GM12878 (cell line): ENCODE measurements around the gene USB1. TPM values are rescaled to one million over a fixed set of nuclear protein-coding genes. Genes with fewer than 3 reads are reported as not detected.

Experiments used
- ATAC-seq: fragments of 200-7000 bp; cut with Tn5 transposase; 3 replicates; pipeline ENCODE4 v1.9.1; 2020; ENCODE audit warnings: mild to moderate bottlenecking, moderate library complexity
- BruUV-seq: library from RNA; stranded (reverse); fragments of 400-500 nt; replicated peaks from 2 replicates; lab custom pipeline; 2021; lab: Mats Ljungman, UMichigan
- CTCF ChIA-PET: fragments of 300-600 bp; sonication (Branson Sonifier 250); formaldehyde crosslinking; extraction: SDS; loops from one replicate; lab custom pipeline; 2021; ENCODE audit warnings: inconsistent platforms; lab: Yijun Ruan, JAX
- POLR2A ChIA-PET: fragments of 350-600 bp; formaldehyde crosslinking; extraction: SDS; loops from one replicate; lab custom pipeline; 2021; ENCODE audit warnings: inconsistent platforms; lab: Charles Lee
- RAD21 ChIA-PET: fragments of 300-600 bp; sonication (Branson Sonifier 250); formaldehyde crosslinking; loops from one replicate; lab custom pipeline; 2023; ENCODE audit warnings: antibody characterized with exemption; ENCODE audit not compliant: unreplicated experiment; lab: Charles Lee
- SMC1A ChIA-PET: fragments of 300-600 bp; sonication (Branson Sonifier 250); formaldehyde crosslinking; loops from one replicate; lab custom pipeline; 2023; ENCODE audit not compliant: unreplicated experiment, uncharacterized antibody; lab: Charles Lee
- DNase-seq: peaks from one replicate; pipeline ENCODE4 v3.0.0-alpha.2; 2011; ENCODE audit warnings: low read depth, low spot score
- FAIRE-seq: peaks from 3 replicates; lab custom pipeline; 2011; peaks lifted over from hg19 to GRCh38; lab: Jason Lieb, UNC
- H2AFZ ChIP-seq: 2 replicates; pipeline ENCODE4 v1.6.0; 2011; ENCODE audit warnings: low read depth, low read length, control low read depth; ENCODE audit not compliant: control insufficient read depth
- H3K27ac ChIP-seq: 2 replicates; pipeline ENCODE4 v1.5.1; 2011; ENCODE audit warnings: control low read depth; ENCODE audit not compliant: control insufficient read depth, insufficient read depth
- H3K27me3 ChIP-seq, 2 experiments: replicated peaks in 1 of 2; 2 replicates each; pipeline versions ENCODE4 v1.6.0 to v1.6.1; 2011; ENCODE audit warnings: low read length in 1 of 2; ENCODE audit not compliant: control insufficient read depth in 2 of 2, insufficient read depth in 2 of 2
- H3K36me3 ChIP-seq, 2 experiments: 2 replicates each; pipeline ENCODE4 v1.5.1; 2011; ENCODE audit warnings: low read length in 1 of 2; ENCODE audit not compliant: control insufficient read depth in 2 of 2, insufficient read depth in 2 of 2
- H3K4me1 ChIP-seq: 2 replicates; pipeline ENCODE4 v1.6.1; 2011; ENCODE audit warnings: mild to moderate bottlenecking, low read length, moderate library complexity, mixed read lengths; ENCODE audit not compliant: control insufficient read depth, insufficient read depth
- H3K4me2 ChIP-seq: 2 replicates; pipeline ENCODE4 v1.6.0; 2011; ENCODE audit warnings: control low read depth; ENCODE audit not compliant: control insufficient read depth, insufficient read depth
- H3K4me3 ChIP-seq: fragments of 200-600 bp; sonication (generic); 2 replicates; pipeline ENCODE4 v1.5.1; 2016
- H3K79me2 ChIP-seq: 2 replicates; pipeline ENCODE4 v1.6.0; 2011; ENCODE audit warnings: low read length; ENCODE audit not compliant: control insufficient read depth, insufficient read depth
- H3K9ac ChIP-seq: 2 replicates; pipeline ENCODE4 v1.8.0; 2011; ENCODE audit warnings: low read length, control low read depth, mixed read lengths; ENCODE audit not compliant: control insufficient read depth, insufficient read depth
- H3K9me3 ChIP-seq: replicated peaks from 3 replicates; pipeline ENCODE4 v1.5.1; 2011; ENCODE audit warnings: mild to moderate bottlenecking, low read length; ENCODE audit not compliant: control insufficient read depth, insufficient read depth
- H4K20me1 ChIP-seq: 2 replicates; pipeline ENCODE4 v1.6.0; 2011; ENCODE audit not compliant: control insufficient read depth, insufficient read depth
- ATF7 ChIP-seq: fragments of 450-650 bp; IDR thresholded peaks from 2 replicates; pipeline ENCODE4 v1.6.1; 2016; ENCODE audit warnings: low read depth, mild to moderate bottlenecking
- CEBPB ChIP-seq, 2 experiments: fragments of 150-350 bp in 1 of 2; IDR thresholded peaks; 2 replicates each; pipeline ENCODE4 v1.6.1; 2012 to 2014; ENCODE audit warnings: low read depth in 2 of 2, low read length in 2 of 2, borderline replicate concordance in 1 of 2, inconsistent platforms in 1 of 2
- ESRRA ChIP-seq: IDR thresholded peaks from 2 replicates; pipeline ENCODE4 v1.6.1; 2012; ENCODE audit warnings: mild to moderate bottlenecking, low read length, improper control_type of control experiment
- EZH2 ChIP-seq: IDR thresholded peaks from 2 replicates; pipeline ENCODE4 v1.6.1; 2012; ENCODE audit warnings: low read depth, mild to moderate bottlenecking, control low read depth, inconsistent platforms, low read length, borderline replicate concordance; ENCODE audit not compliant: control insufficient read depth
- HDAC6 ChIP-seq: fragments of 200-600 bp; sonication (generic); IDR thresholded peaks from one replicate; pipeline ENCODE4 v1.8.0; 2017; ENCODE audit warnings: antibody characterized with exemption; ENCODE audit not compliant: unreplicated experiment
- JUND ChIP-seq: IDR thresholded peaks from 2 replicates; pipeline ENCODE4 v1.6.1; 2012; ENCODE audit warnings: low read depth, mild to moderate bottlenecking, low read length, improper control_type of control experiment, moderate library complexity
- LARP7 ChIP-seq: fragments of 450-650 bp; IDR thresholded peaks from 2 replicates; pipeline ENCODE4 v1.6.1; 2017; ENCODE audit warnings: mild to moderate bottlenecking
- MXI1 ChIP-seq: fragments of 150-350 bp; IDR thresholded peaks from 2 replicates; pipeline ENCODE4 v1.6.1; 2011; ENCODE audit warnings: low read depth, mild to moderate bottlenecking, inconsistent platforms, low read length, improper control_type of control experiment
- NBN ChIP-seq: fragments of 450-650 bp; IDR thresholded peaks from 2 replicates; pipeline ENCODE4 v1.6.1; 2016
- POLR2A ChIP-seq: IDR thresholded peaks from 2 replicates; pipeline ENCODE4 v1.6.1; 2011; ENCODE audit warnings: low read depth, mild to moderate bottlenecking, low read length
- POLR2AphosphoS2 ChIP-seq: IDR thresholded peaks from 2 replicates; pipeline ENCODE4 v1.6.1; 2011; ENCODE audit warnings: low read depth, mild to moderate bottlenecking, low read length, improper control_type of control experiment, moderate library complexity
- RAD21 ChIP-seq: IDR thresholded peaks from 2 replicates; pipeline ENCODE4 v1.6.1; 2011; ENCODE audit warnings: mild to moderate bottlenecking, low read depth, low read length, moderate library complexity; ENCODE audit not compliant: insufficient read depth
- RUNX3 ChIP-seq: IDR thresholded peaks from 2 replicates; pipeline ENCODE4 v1.6.1; 2012; ENCODE audit warnings: low read length, inconsistent platforms
- SMAD1 ChIP-seq: fragments of 450-650 bp; IDR thresholded peaks from 2 replicates; pipeline ENCODE4 v1.6.1; 2018; ENCODE audit warnings: mild to moderate bottlenecking, low read depth; ENCODE audit not compliant: partially characterized antibody
- TAF1 ChIP-seq: IDR thresholded peaks from 2 replicates; pipeline ENCODE4 v1.6.1; 2011; ENCODE audit warnings: mild to moderate bottlenecking, low read depth, low read length, borderline replicate concordance
- TCF12 ChIP-seq: IDR thresholded peaks from 2 replicates; pipeline ENCODE4 v1.6.1; 2011; ENCODE audit warnings: low read depth, mild to moderate bottlenecking, low read length
- WRNIP1 ChIP-seq: IDR thresholded peaks from 2 replicates; pipeline ENCODE4 v1.6.1; 2011; ENCODE audit warnings: low read depth, low read length, improper control_type of control experiment, borderline replicate concordance
- ZNF217 ChIP-seq: fragments of 450-650 bp; IDR thresholded peaks from 2 replicates; pipeline ENCODE4 v1.6.1; 2017; ENCODE audit warnings: antibody characterized with exemption, mild to moderate bottlenecking
- ZNF274 ChIP-seq: IDR thresholded peaks from one replicate; pipeline ENCODE4 v1.8.0; 2011; ENCODE audit not compliant: insufficient read length, insufficient read depth
- WGBS: methylation state at CpG from one replicate; pipeline ENCODE4 v1.1.6; 2016; ENCODE audit warnings: low lambda C conversion rate; ENCODE audit not compliant: insufficient replicate concordance, insufficient coverage; ENCODE audit errors: missing lambda C conversion rate; 5-methylcytosine and 5-hydroxymethylcytosine counted together
- in situ Hi-C: fragments of 300-500 bp; cut with MboI; formaldehyde crosslinking; loops from 9 replicates; pipeline ENCODE4 v1.14.3; 2018; ENCODE audit warnings: mixed read lengths
- intact Hi-C: fragments of 100-400 bp; cut with micrococcal nuclease; formaldehyde crosslinking; loops from one replicate; pipeline ENCODE4 v1.14.2; 2022; ENCODE audit not compliant: unreplicated experiment
- polyA plus RNA-seq, 11 experiments: library from polyadenylated mRNA; depleted of rRNA in 4 of 11; unstranded in 6 of 11; stranded (reverse) in 5 of 11; fragments of >200 nt; fragmentation: Nextera tagmentation in 4 of 11; fragmentation: Illumina TruSeq in 1 of 11; extraction: Ambion mirVana in 4 of 11; extraction: Trizol in 1 of 11; gene quantifications; 1 replicate in 1 of 11; 2 replicates in 10 of 11; pipeline versions ENCODE4 v1.2.1 to v1.2.3, GENCODE V29; 2011 to 2016; ENCODE audit warnings: inconsistent platforms in 2 of 11, missing spikeins in 2 of 11, low read depth in 1 of 11
- total RNA-seq, 4 experiments: library from RNA; depleted of rRNA in 3 of 4; stranded (reverse); fragments of >200 nt in 3 of 4; fragmentation: Illumina TruSeq in 1 of 4; extraction: Trizol in 1 of 4; gene quantifications; 2 replicates each; pipeline versions ENCODE4 v1.2.1 to v1.2.3, GENCODE V29; 2013 to 2021
- TF ChIP-seq, protein P1 (sequence below), 3 experiments: IDR thresholded peaks in 2 of 3; conservative IDR thresholded peaks in 1 of 3; 2 replicates each; pipeline ENCODE4 v1.5.1; 2011; ENCODE audit warnings: low read depth in 3 of 3, low read length in 3 of 3, mild to moderate bottlenecking in 3 of 3, control low read depth in 2 of 3, moderate library complexity in 2 of 3, inconsistent platforms in 1 of 3, mixed read lengths in 1 of 3; ENCODE audit not compliant: control insufficient read depth in 2 of 3, insufficient read depth in 1 of 3; ENCODE audit errors: extremely low read depth in 1 of 3
- TF ChIP-seq, protein P2 (sequence below): fragments of 450-650 bp; formaldehyde crosslinking; IDR thresholded peaks from 2 replicates; pipeline ENCODE4 v1.4.0; 2020; ENCODE audit warnings: mild to moderate bottlenecking, moderate library complexity

USB1 gene
- total and polyA plus RNA-seq, 10 of the 15 experiments (the other 5 are each of a cell fraction or from before 2014, with no cell fraction given), result 7.9 to 72.2 (median 41.6) TPM

DNA sequence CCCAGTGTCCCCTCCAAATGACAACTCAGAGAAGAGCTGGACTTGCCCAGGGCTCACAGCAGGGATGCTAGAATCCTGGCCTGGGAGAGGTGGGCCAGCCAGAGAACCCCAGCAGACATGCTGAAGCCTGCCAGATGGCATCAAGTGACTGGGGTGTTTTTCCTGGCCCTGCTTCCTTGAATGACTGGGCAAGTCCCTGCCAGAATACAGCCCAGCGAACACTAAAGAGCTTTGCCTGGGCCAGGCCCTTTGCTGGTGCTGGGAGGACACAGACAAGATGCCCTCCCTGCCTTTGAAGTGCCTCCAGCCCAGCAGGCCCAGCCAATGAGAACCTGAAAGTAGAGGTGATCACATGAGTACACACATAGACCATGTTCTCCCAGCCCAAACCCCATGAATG, 12.3 kb upstream of the USB1 start (continued):
- TF ChIP-seq POLR2AphosphoS2 (no peak), ESRRA (no peak)

DNA sequence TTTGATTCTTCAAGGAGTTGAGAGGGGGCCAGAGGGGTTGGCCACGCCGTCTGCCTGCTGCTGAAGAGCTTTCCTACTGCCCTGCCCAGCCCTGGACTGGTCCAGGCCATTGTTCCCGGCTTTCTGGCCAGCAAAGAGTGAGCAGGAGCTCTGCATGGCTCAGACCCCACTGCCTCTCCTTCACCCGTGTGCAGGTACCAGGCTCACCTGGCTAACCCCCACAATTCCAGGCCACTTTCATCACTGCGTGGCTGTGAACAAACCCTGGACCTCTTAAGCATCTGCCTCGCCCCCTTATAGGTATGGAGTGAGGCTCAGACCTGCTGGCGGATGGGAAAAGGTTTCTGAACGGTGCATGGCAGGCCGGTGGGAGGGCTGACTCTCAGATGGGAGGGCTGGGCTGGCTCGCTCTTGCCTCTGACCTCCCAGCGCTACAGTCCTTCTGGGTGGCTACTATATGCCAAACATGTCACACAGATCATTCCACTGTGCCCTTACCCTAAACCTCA, 9.6 kb upstream of the USB1 start:
- ATAC-seq, result no peak
- no peaks in the 10 kb centered on the region for H3K36me3 ChIP-seq
- H3K27ac ChIP-seq, result no peak overlapping the region
- no peak overlapping the region for H3K4me3 ChIP-seq
- SMC1A ChIA-PET, result no interaction called here
- no peaks in the 10 kb centered on the region; a peak in 1 of 4 replicates for H3K27me3 ChIP-seq
- no peak overlapping the region for H2AFZ ChIP-seq
- no peaks in the 10 kb centered on the region for H3K79me2 ChIP-seq
- H3K9ac ChIP-seq, result no peak overlapping the region
- H4K20me1 ChIP-seq, result no peaks in the 10 kb centered on the region
- BruUV-seq, result no TSS peak
- no peaks in the 10 kb centered on the region for H3K4me1 ChIP-seq
- no peak overlapping the region for H3K4me2 ChIP-seq
- CTCF ChIA-PET, result no interaction called here
- intact Hi-C loops, result no loop called here
- POLR2A ChIA-PET, result no interaction called here
- FAIRE-seq, result no peak
- in situ Hi-C loops, result no loop called here
- DNase-seq, result no peak
- RAD21 ChIA-PET, result no interaction called here
- no peaks in the 10 kb centered on the region for H3K9me3 ChIP-seq
- 58% methylated on average over 11 of the region's 11 CpGs for WGBS
- TF ChIP-seq TCF12 (no peak), ZNF274 (no peak), POLR2A (no peak), NBN (no peak), CEBPB (IDR thresholded peaks at IDR 0.05; ENCODE audit: borderline replicate concordance in 1 of 2, low read depth in 2 of 2, low read length in 2 of 2) (no peak), ZNF217 (no peak), WRNIP1 (no peak), MXI1 (no peak), EZH2 (no peak), JUND (no peak), ATF7 (no peak), RUNX3 (no peak), SMAD1 (no peak), RAD21 (no peak), LARP7 (no peak), TAF1 (no peak), HDAC6 (no peak)
- TF ChIP-seq, protein P1, sequence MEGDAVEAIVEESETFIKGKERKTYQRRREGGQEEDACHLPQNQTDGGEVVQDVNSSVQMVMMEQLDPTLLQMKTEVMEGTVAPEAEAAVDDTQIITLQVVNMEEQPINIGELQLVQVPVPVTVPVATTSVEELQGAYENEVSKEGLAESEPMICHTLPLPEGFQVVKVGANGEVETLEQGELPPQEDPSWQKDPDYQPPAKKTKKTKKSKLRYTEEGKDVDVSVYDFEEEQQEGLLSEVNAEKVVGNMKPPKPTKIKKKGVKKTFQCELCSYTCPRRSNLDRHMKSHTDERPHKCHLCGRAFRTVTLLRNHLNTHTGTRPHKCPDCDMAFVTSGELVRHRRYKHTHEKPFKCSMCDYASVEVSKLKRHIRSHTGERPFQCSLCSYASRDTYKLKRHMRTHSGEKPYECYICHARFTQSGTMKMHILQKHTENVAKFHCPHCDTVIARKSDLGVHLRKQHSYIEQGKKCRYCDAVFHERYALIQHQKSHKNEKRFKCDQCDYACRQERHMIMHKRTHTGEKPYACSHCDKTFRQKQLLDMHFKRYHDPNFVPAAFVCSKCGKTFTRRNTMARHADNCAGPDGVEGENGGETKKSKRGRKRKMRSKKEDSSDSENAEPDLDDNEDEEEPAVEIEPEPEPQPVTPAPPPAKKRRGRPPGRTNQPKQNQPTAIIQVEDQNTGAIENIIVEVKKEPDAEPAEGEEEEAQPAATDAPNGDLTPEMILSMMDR (IDR thresholded peaks at IDR 0.05 in 2 of 3, conservative IDR thresholded peaks at IDR 0.05 in 1 of 3; ENCODE audit: control insufficient read depth in 2 of 3, extremely low read depth in 1 of 3, insufficient read depth in 1 of 3, low read depth in 3 of 3, low read length in 3 of 3), result no peak
- TF ChIP-seq, protein P2, sequence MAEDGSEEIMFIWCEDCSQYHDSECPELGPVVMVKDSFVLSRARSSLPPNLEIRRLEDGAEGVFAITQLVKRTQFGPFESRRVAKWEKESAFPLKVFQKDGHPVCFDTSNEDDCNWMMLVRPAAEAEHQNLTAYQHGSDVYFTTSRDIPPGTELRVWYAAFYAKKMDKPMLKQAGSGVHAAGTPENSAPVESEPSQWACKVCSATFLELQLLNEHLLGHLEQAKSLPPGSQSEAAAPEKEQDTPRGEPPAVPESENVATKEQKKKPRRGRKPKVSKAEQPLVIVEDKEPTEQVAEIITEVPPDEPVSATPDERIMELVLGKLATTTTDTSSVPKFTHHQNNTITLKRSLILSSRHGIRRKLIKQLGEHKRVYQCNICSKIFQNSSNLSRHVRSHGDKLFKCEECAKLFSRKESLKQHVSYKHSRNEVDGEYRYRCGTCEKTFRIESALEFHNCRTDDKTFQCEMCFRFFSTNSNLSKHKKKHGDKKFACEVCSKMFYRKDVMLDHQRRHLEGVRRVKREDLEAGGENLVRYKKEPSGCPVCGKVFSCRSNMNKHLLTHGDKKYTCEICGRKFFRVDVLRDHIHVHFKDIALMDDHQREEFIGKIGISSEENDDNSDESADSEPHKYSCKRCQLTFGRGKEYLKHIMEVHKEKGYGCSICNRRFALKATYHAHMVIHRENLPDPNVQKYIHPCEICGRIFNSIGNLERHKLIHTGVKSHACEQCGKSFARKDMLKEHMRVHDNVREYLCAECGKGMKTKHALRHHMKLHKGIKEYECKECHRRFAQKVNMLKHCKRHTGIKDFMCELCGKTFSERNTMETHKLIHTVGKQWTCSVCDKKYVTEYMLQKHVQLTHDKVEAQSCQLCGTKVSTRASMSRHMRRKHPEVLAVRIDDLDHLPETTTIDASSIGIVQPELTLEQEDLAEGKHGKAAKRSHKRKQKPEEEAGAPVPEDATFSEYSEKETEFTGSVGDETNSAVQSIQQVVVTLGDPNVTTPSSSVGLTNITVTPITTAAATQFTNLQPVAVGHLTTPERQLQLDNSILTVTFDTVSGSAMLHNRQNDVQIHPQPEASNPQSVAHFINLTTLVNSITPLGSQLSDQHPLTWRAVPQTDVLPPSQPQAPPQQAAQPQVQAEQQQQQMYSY (CRISPR knock-in tag), result no peak
